GM23338 (cell line): ENCODE results near the gene TEKT5. TPM values are rescaled to one million over a fixed set of nuclear protein-coding genes. Genes with fewer than 3 reads are reported as not detected.

Source experiments
- ATAC-seq: fragments of 200-7000 bp; cut with Tn5 transposase; 3 replicates; pipeline ENCODE4 v1.9.1; 2020
- DNase-seq: peaks from one replicate; pipeline ENCODE4 v3.0.0-alpha.2; 2015; ENCODE audit warnings: low spot score
- H2AFZ ChIP-seq: fragments of 200-600 bp; sonication (generic); 2 replicates; pipeline ENCODE4 v1.8.0; 2016; ENCODE audit warnings: antibody characterized with exemption, mild to moderate bottlenecking, moderate library complexity
- H3F3A ChIP-seq: fragments of 200-600 bp; sonication (generic); replicated peaks from 2 replicates; pipeline ENCODE4 v1.8.0; 2017; ENCODE audit warnings: antibody characterized with exemption, mixed run types, low read depth
- H3K27ac ChIP-seq: fragments of 200-600 bp; sonication (generic); 2 replicates; pipeline ENCODE4 v1.6.1; 2016; ENCODE audit warnings: low read depth
- H3K27me3 ChIP-seq: fragments of 200-600 bp; sonication (generic); 2 replicates; pipeline ENCODE4 v1.8.0; 2016; ENCODE audit warnings: mild to moderate bottlenecking, mixed run types, moderate library complexity; ENCODE audit not compliant: insufficient read depth
- H3K36me3 ChIP-seq: fragments of 200-600 bp; sonication (generic); 2 replicates; pipeline ENCODE4 v1.8.0; 2016; ENCODE audit warnings: mild to moderate bottlenecking; ENCODE audit not compliant: insufficient read depth
- H3K4me1 ChIP-seq: fragments of 200-600 bp; sonication (generic); 2 replicates; pipeline ENCODE4 v1.8.0; 2016; ENCODE audit warnings: mild to moderate bottlenecking, moderate library complexity; ENCODE audit not compliant: insufficient read depth
- H3K4me2 ChIP-seq: fragments of 200-600 bp; sonication (generic); 2 replicates; pipeline ENCODE4 v1.7.1; 2017; ENCODE audit warnings: mixed run types
- H3K4me3 ChIP-seq: fragments of 200-600 bp; sonication (generic); 2 replicates; pipeline ENCODE4 v1.6.1; 2016; ENCODE audit warnings: mixed run types
- H3K79me2 ChIP-seq: fragments of 200-600 bp; sonication (generic); replicated peaks from 2 replicates; pipeline ENCODE4 v1.8.0; 2017; ENCODE audit warnings: mild to moderate bottlenecking; ENCODE audit not compliant: insufficient read depth
- H3K9me2 ChIP-seq: fragments of 200-600 bp; sonication (generic); 2 replicates; pipeline ENCODE4 v1.8.0; 2017; ENCODE audit not compliant: insufficient read depth
- H4K20me1 ChIP-seq: fragments of 200-600 bp; sonication (generic); replicated peaks from 2 replicates; pipeline ENCODE4 v1.8.0; 2017; ENCODE audit warnings: mild to moderate bottlenecking; ENCODE audit not compliant: insufficient read depth
- H3K27ac Mint-ChIP-seq: 2 replicates; pipeline ENCODE4 v1.8.0; 2020; ENCODE audit warnings: inconsistent platforms, mild to moderate bottlenecking, moderate library complexity, mixed read lengths
- H3K27me3 Mint-ChIP-seq: 3 replicates; pipeline ENCODE4 v1.8.0; 2022; ENCODE audit warnings: low read depth, mild to moderate bottlenecking, moderate library complexity, mixed read lengths, inconsistent platforms; ENCODE audit not compliant: insufficient read depth, poor library complexity
- H3K36me3 Mint-ChIP-seq: 3 replicates; pipeline ENCODE4 v1.8.0; 2021; ENCODE audit warnings: low read depth, mild to moderate bottlenecking, inconsistent platforms, moderate library complexity, mixed read lengths
- H3K4me1 Mint-ChIP-seq: 3 replicates; pipeline ENCODE4 v1.8.0; 2020; ENCODE audit warnings: mild to moderate bottlenecking, inconsistent platforms, mixed read lengths
- H3K4me3 Mint-ChIP-seq: 3 replicates; pipeline ENCODE4 v1.8.0; 2021; ENCODE audit warnings: moderate library complexity, mild to moderate bottlenecking, inconsistent platforms, mixed read lengths
- H3K9me3 Mint-ChIP-seq: 3 replicates; pipeline ENCODE4 v1.8.0; 2020; ENCODE audit warnings: moderate library complexity, mild to moderate bottlenecking, inconsistent platforms, mixed read lengths
- CREB1 ChIP-seq: fragments of 250-450 bp; sonication (Bioruptor Pico); IDR thresholded peaks from 2 replicates; pipeline ENCODE4 v1.5.0; 2020; ENCODE audit warnings: low read depth, mild to moderate bottlenecking, moderate library complexity
- ETS1 ChIP-seq: IDR thresholded peaks from 2 replicates; pipeline ENCODE4 v1.6.1; 2016; ENCODE audit warnings: antibody characterized with exemption
- EZH2 ChIP-seq: fragments of 200-600 bp; sonication (generic); IDR thresholded peaks from one replicate; pipeline ENCODE4 v1.8.0; 2017; ENCODE audit warnings: antibody characterized with exemption, mild to moderate bottlenecking, low read depth; ENCODE audit not compliant: unreplicated experiment
- EZH2phosphoT487 ChIP-seq: fragments of 200-600 bp; sonication (generic); IDR thresholded peaks from one replicate; pipeline ENCODE4 v1.8.1; 2018; ENCODE audit warnings: antibody characterized with exemption; ENCODE audit not compliant: unreplicated experiment
- JUNB ChIP-seq: IDR thresholded peaks from one replicate; pipeline ENCODE4 v1.6.1; 2016; ENCODE audit warnings: antibody characterized with exemption; ENCODE audit not compliant: unreplicated experiment
- NANOG ChIP-seq: IDR thresholded peaks from 2 replicates; pipeline ENCODE4 v1.6.1; 2016; ENCODE audit warnings: antibody characterized with exemption, borderline replicate concordance
- POLR2AphosphoS5 ChIP-seq: IDR thresholded peaks from 2 replicates; pipeline ENCODE4 v1.6.1; 2016; ENCODE audit warnings: antibody characterized with exemption, low read depth
- REST ChIP-seq: IDR thresholded peaks from one replicate; pipeline ENCODE4 v1.6.1; 2018; ENCODE audit warnings: antibody characterized with exemption; ENCODE audit not compliant: unreplicated experiment
- STAT1 ChIP-seq: IDR thresholded peaks from one replicate; pipeline ENCODE4 v1.6.1; 2016; ENCODE audit warnings: antibody characterized with exemption; ENCODE audit not compliant: unreplicated experiment
- ZNF114 ChIP-seq: fragments of 250-450 bp; sonication (Bioruptor Pico); IDR thresholded peaks from 2 replicates; pipeline ENCODE4 v1.5.0; 2020; ENCODE audit warnings: mild to moderate bottlenecking, moderate library complexity
- ZNF331 ChIP-seq: fragments of 250-450 bp; sonication (Bioruptor Pico); IDR thresholded peaks from 2 replicates; pipeline ENCODE4 v1.5.0; 2020; ENCODE audit warnings: low read depth, mild to moderate bottlenecking, moderate library complexity
- ZNF462 ChIP-seq: fragments of 250-450 bp; sonication (Bioruptor Pico); IDR thresholded peaks from 2 replicates; pipeline ENCODE4 v1.5.0; 2020; ENCODE audit warnings: mild to moderate bottlenecking, moderate library complexity
- polyA plus RNA-seq: library from polyadenylated mRNA; unstranded; fragments of >200 nt; fragmentation: Nextera tagmentation; extraction: Ambion mirVana; gene quantifications from 2 replicates; pipeline ENCODE4 v1.2.1, GENCODE V29; 2016
- total RNA-seq: library from RNA; depleted of rRNA; stranded (reverse); fragments of >200 nt; shearing (Covaris generic); gene quantifications from 2 replicates; pipeline ENCODE4 v1.2.3, GENCODE V29; 2014
- TF ChIP-seq, protein P1 (sequence below), 2 experiments: fragments of 200-600 bp in 1 of 2; sonication (generic) in 1 of 2; conservative IDR thresholded peaks; 2 replicates each; pipeline versions ENCODE4 v1.5.1 to v1.6.1; 2016 to 2017; ENCODE audit warnings: antibody characterized with exemption in 2 of 2, low read depth in 2 of 2, mild to moderate bottlenecking in 2 of 2, moderate library complexity in 1 of 2

TEKT5 gene
- total and polyA plus RNA-seq, 2 experiments from 2014 or later, result 0.52 TPM; not detected in 1

DNA sequence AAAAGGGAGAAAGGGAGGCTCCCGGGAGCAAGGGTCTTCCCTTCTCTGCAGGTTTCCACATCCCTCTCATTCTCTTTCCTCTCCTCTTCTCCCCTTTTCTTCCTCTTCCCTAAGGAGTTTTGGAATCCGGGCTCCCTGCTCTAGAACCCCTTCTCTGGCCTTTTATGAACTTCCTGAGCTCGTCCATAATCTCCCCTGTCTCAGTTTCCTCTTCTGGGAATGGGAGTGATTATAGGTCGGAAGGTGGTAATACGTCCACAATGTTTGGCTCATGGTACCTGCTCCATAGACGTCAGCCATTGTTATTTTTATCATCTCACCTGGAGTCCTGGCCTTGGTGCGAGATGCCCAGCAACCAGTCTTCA, 113.9 kb downstream of the TEKT5 start:
- no peaks in the 10 kb centered on the region for H3K9me2 ChIP-seq
- Mint-ChIP-seq H3K9me3 (no peaks in the 10 kb centered on the region; the same call in 2 of the 3 replicates), H3K27ac (no peak overlapping the region), H3K27me3 (peaks cover 16% of the 10 kb centered on the region), H3K4me1 (peaks cover 63% of the 10 kb centered on the region), H3K4me3 (peak overlapping the region; percentile 78), H3K36me3 (no peaks in the 10 kb centered on the region; the same call in 2 of the 3 replicates)
- H3K79me2 ChIP-seq, result no peaks in the 10 kb centered on the region
- H2AFZ ChIP-seq, result peak overlapping the region; percentile 96
- DNase-seq (no peak), ATAC-seq (no peak)
- H3K27me3 ChIP-seq, result no peaks in the 10 kb centered on the region
- peak overlapping the region; percentile 79; the same call in 1 of the 2 replicates for H3K27ac ChIP-seq
- no peaks in the 10 kb centered on the region for H4K20me1 ChIP-seq
- H3K4me1 ChIP-seq, result peaks cover 45% of the 10 kb centered on the region
- H3K4me3 ChIP-seq, result peak overlapping the region; percentile 82
- H3K36me3 ChIP-seq, result no peaks in the 10 kb centered on the region
- H3F3A ChIP-seq, result 0 out of 2 replicates have a peak, but pooled peaks cover 3% of the 10 kb centered on the region
- peak overlapping the region; percentile 94 for H3K4me2 ChIP-seq
- TF ChIP-seq REST (no peak), POLR2AphosphoS5 (no peak), ZNF462 (no peak), ZNF331 (CRISPR knock-in tag) (no peak), STAT1 (no peak), NANOG (no peak), EZH2phosphoT487 (no peak), CREB1 (no peak), ZNF114 (CRISPR knock-in tag) (no peak), EZH2 (no peak), JUNB (no peak), ETS1 (no peak)
- TF ChIP-seq, protein P1, sequence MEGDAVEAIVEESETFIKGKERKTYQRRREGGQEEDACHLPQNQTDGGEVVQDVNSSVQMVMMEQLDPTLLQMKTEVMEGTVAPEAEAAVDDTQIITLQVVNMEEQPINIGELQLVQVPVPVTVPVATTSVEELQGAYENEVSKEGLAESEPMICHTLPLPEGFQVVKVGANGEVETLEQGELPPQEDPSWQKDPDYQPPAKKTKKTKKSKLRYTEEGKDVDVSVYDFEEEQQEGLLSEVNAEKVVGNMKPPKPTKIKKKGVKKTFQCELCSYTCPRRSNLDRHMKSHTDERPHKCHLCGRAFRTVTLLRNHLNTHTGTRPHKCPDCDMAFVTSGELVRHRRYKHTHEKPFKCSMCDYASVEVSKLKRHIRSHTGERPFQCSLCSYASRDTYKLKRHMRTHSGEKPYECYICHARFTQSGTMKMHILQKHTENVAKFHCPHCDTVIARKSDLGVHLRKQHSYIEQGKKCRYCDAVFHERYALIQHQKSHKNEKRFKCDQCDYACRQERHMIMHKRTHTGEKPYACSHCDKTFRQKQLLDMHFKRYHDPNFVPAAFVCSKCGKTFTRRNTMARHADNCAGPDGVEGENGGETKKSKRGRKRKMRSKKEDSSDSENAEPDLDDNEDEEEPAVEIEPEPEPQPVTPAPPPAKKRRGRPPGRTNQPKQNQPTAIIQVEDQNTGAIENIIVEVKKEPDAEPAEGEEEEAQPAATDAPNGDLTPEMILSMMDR (conservative IDR thresholded peaks at IDR 0.05; ENCODE audit: low read depth in 2 of 2), result no peak
